RWPE2 (cell line): ENCODE measurements around the gene KRTAP5-11.
"Not testable (repeated sequence)": the region's sequence is repeated elsewhere in the genome, so short reads cannot be mapped to it uniquely, and the experiment has no call there.

Experiments
- ATAC-seq: fragments of 200-7000 bp; cut with Tn5 transposase; 3 replicates; pipeline ENCODE4 v1.9.1; 2021; ENCODE audit warnings: low read depth
- DNase-seq: peaks from one replicate; pipeline ENCODE4 v3.0.0-alpha.2; 2020; ENCODE audit warnings: low spot score
- H3K27ac ChIP-seq: fragments of 450-650 bp; 2 replicates; pipeline ENCODE4 v1.5.1; 2017; ENCODE audit warnings: mild to moderate bottlenecking; ENCODE audit not compliant: poor library complexity, severe bottlenecking
- H3K27me3 ChIP-seq: fragments of 250-450 bp; sonication (Bioruptor Pico); 2 replicates; pipeline ENCODE4 v1.5.1; 2021; ENCODE audit warnings: mild to moderate bottlenecking, moderate library complexity; ENCODE audit not compliant: insufficient read depth, poor library complexity, severe bottlenecking
- H3K36me3 ChIP-seq: fragments of 250-450 bp; sonication (Bioruptor Pico); 2 replicates; pipeline ENCODE4 v1.5.1; 2020; ENCODE audit warnings: low read depth, mild to moderate bottlenecking, moderate library complexity
- H3K4me1 ChIP-seq: fragments of 250-450 bp; sonication (Bioruptor Pico); 2 replicates; pipeline ENCODE4 v1.5.1; 2021; ENCODE audit warnings: mild to moderate bottlenecking, moderate library complexity; ENCODE audit not compliant: insufficient read depth, poor library complexity, severe bottlenecking
- H3K4me3 ChIP-seq: fragments of 250-450 bp; sonication (Bioruptor Pico); 2 replicates; pipeline ENCODE4 v1.5.1; 2021; ENCODE audit warnings: mild to moderate bottlenecking, moderate library complexity; ENCODE audit not compliant: severe bottlenecking
- H3K9me3 ChIP-seq: fragments of 250-450 bp; sonication (Bioruptor Pico); 2 replicates; pipeline ENCODE4 v1.5.1; 2021; ENCODE audit warnings: mild to moderate bottlenecking, moderate library complexity; ENCODE audit not compliant: severe bottlenecking
- CTCF ChIP-seq: fragments of 450-650 bp; IDR thresholded peaks from one replicate; pipeline ENCODE4 v1.5.1; 2017; ENCODE audit warnings: mild to moderate bottlenecking, moderate library complexity; ENCODE audit not compliant: poor library complexity, severe bottlenecking

Gene KRTAP5-11

GRCh38 chr11:71581826-71582225 is 849 bp downstream of the KRTAP5-11 start:
- TF ChIP-seq CTCF, result no peak
- Histone ChIP-seq H3K4me1 (no peaks in the 10 kb centered on the region), H3K27me3 (peaks cover 2% of the 10 kb centered on the region), H3K9me3 (no peaks in the 10 kb centered on the region), H3K36me3 (no peaks in the 10 kb centered on the region), H3K27ac (no peak overlapping the region), H3K4me3 (no peak overlapping the region)
- no peak for ATAC-seq
- DNase-seq, result no peak

- ATAC-seq (peak; percentile 88), DNase-seq (no peak)
- Histone ChIP-seq H3K9me3 (no peaks in the 10 kb centered on the region), H3K27ac (no peak overlapping the region), H3K27me3 (peaks cover 2% of the 10 kb centered on the region), H3K4me3 (no peak overlapping the region), H3K36me3 (no peaks in the 10 kb centered on the region), H3K4me1 (no peaks in the 10 kb centered on the region)
- peak; percentile 83 for TF ChIP-seq CTCF
Observed at GRCh38 chr11:71580057-71581003, 2.3 kb downstream of the KRTAP5-11 start.

- not testable (repeated sequence) for H3K9me3 ChIP-seq, H3K27ac ChIP-seq, H3K4me1 ChIP-seq, DNase-seq, H3K27me3 ChIP-seq, H3K36me3 ChIP-seq, H3K4me3 ChIP-seq
- ATAC-seq, result peak; percentile 22; the same call in 1 of the 3 replicates
Observed at GRCh38 chr11:71579513-71579912, 3.2 kb downstream of the KRTAP5-11 start.

- TF ChIP-seq CTCF, result no peak
- Histone ChIP-seq H3K27me3 (peaks cover 2% of the 10 kb centered on the region), H3K4me1 (no peaks in the 10 kb centered on the region), H3K9me3 (no peaks in the 10 kb centered on the region), H3K4me3 (no peak overlapping the region), H3K36me3 (no peaks in the 10 kb centered on the region), H3K27ac (no peak overlapping the region)
- ATAC-seq, result no peak
- no peak for DNase-seq
Observed at GRCh38 chr11:71577469-71578004, 5.1 kb downstream of the KRTAP5-11 start.

GRCh38 chr11:71576688-71577465 is 5.8 kb downstream of the KRTAP5-11 start:
- H3K4me3 ChIP-seq, ATAC-seq: not testable (repeated sequence)

More at GRCh38 chr11:71576688-71577465, 5.8 kb downstream of the KRTAP5-11 start:
- H3K27ac ChIP-seq, H3K4me1 ChIP-seq, DNase-seq, H3K27me3 ChIP-seq, H3K36me3 ChIP-seq, H3K9me3 ChIP-seq: not testable (repeated sequence)
